Thyroid gland (tissue), 4 donors: ENCODE measurements around the gene DNM1L. TPM values are rescaled to one million over a fixed set of nuclear protein-coding genes. Genes with fewer than 3 reads are reported as not detected.

Experiments
- DNase-seq, 2 donors: peaks; one replicate each; pipeline ENCODE4 v3.0.0-alpha.2; 2019
- H3K27ac ChIP-seq, 3 donors: fragments of 200-600 bp; sonication (generic); 1 replicate in 2 of 3; 2 replicates in 1 of 3; pipeline ENCODE4 v1.5.1; 2016 to 2019; ENCODE audit warnings: mild to moderate bottlenecking in 1 of 3, moderate library complexity in 1 of 3
- H3K27me3 ChIP-seq: fragments of 200-600 bp; sonication (generic); one replicate; pipeline ENCODE4 v1.5.1; 2019
- H3K36me3 ChIP-seq, 2 donors: fragments of 200-600 bp; sonication (generic); one replicate each; pipeline ENCODE4 v1.5.1; 2016 to 2019
- H3K4me1 ChIP-seq, 2 donors: fragments of 200-600 bp; sonication (generic); one replicate each; pipeline ENCODE4 v1.5.1; 2017 to 2019
- H3K4me3 ChIP-seq, 3 donors: fragments of 200-600 bp; sonication (generic); replicated peaks in 1 of 3; 1 replicate in 2 of 3; 2 replicates in 1 of 3; pipeline ENCODE4 v1.5.1; 2016; ENCODE audit warnings: mild to moderate bottlenecking in 1 of 3
- H3K9me3 ChIP-seq: fragments of 200-600 bp; sonication (generic); one replicate; pipeline ENCODE4 v1.5.1; 2017
- CTCF ChIP-seq, 6 experiments: fragments of 200-600 bp in 3 of 6; fragments of 450-650 bp in 3 of 6; sonication (generic) in 3 of 6; IDR thresholded peaks; one replicate each; pipeline ENCODE4 v1.5.1; 2016 to 2019; ENCODE audit warnings: antibody characterized with exemption in 6 of 6, mild to moderate bottlenecking in 2 of 6, inconsistent platforms in 1 of 6, moderate library complexity in 1 of 6
- POLR2A ChIP-seq, 2 donors: fragments of 450-650 bp; IDR thresholded peaks; one replicate each; pipeline ENCODE4 v1.6.1; 2017; ENCODE audit warnings: antibody characterized with exemption in 2 of 2, mild to moderate bottlenecking in 2 of 2, moderate library complexity in 1 of 2
- WGBS, 2 donors: methylation state at CpG; one replicate each; pipeline ENCODE4 v1.1.5; 2017; 5-methylcytosine and 5-hydroxymethylcytosine counted together
- intact Hi-C: fragments of 100-400 bp; cut with DNase I; formaldehyde crosslinking; loops from one replicate; pipeline ENCODE4 v1.15.1; 2023
- total RNA-seq, 4 donors: library from RNA; depleted of rRNA; stranded (reverse); fragments of >200 nt; gene quantifications; one replicate each; pipeline ENCODE4 v1.2.3, GENCODE V29; 2016

DNM1L gene
- total RNA-seq, 4 donors from 2014 or later = 49.7 to 93.7 (median 56.8) TPM

DNA sequence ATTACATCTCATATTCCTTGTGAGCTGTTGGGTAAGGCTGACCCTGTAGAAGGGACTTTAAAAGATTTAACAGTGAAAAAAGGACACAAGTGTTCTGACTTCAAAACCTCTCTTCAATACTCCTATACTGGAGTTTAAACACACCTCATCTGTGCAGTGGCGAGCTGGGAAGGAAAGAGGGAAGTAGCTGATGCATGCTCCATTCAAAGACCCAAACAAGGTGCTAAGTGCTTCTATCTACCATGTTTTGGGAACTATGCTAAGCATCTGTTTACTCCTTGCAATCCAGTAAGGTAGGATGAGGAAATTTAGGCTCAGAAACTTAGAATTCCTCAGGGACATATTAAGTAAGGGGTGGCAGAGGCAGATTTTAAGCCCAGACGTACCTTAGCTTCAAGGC, 16.4 kb upstream of the DNM1L start:
- no peaks in the 10 kb centered on the region for H3K4me1 ChIP-seq
- DNase-seq = no peak
- H3K36me3 ChIP-seq = no peaks in the 10 kb centered on the region
- TF ChIP-seq CTCF (IDR thresholded peaks at IDR 0.05) = no peak
- TF ChIP-seq POLR2A (IDR thresholded peaks at IDR 0.05) = no peak
- H3K27ac ChIP-seq = no peak overlapping the region
- H3K27me3 ChIP-seq = no peaks in the 10 kb centered on the region
- intact Hi-C loops = loop anchor here (10.0 kb wide), 1 partner anchor 298 kb away; no protein-coding TSS in a partner anchor
- no peak overlapping the region for H3K4me3 ChIP-seq
- WGBS, 2 donors = 79 to 93% methylated on average over 2 of the region's 2 CpGs
- H3K9me3 ChIP-seq = no peaks in the 10 kb centered on the region

- Histone ChIP-seq H3K9me3 (no peaks in the 10 kb centered on the region), H3K27me3 (no peaks in the 10 kb centered on the region), H3K4me1 (no peaks in the 10 kb centered on the region), H3K27ac (no peak overlapping the region), H3K4me3 (no peak overlapping the region), H3K36me3 (no peaks in the 10 kb centered on the region)
- TF ChIP-seq POLR2A (IDR thresholded peaks at IDR 0.05) = no peak
- TF ChIP-seq CTCF (IDR thresholded peaks at IDR 0.05) = no peak
- DNase-seq = no peak
- intact Hi-C loops = loop anchor here (10.0 kb wide), 1 partner anchor 301 kb away; no protein-coding TSS in a partner anchor
- 64 to 87% methylated on average over 14 of the region's 14 CpGs for WGBS, 2 donors
Measured at GRCh38 chr12:32666018-32666417, 13.1 kb upstream of the DNM1L start.

DNA sequence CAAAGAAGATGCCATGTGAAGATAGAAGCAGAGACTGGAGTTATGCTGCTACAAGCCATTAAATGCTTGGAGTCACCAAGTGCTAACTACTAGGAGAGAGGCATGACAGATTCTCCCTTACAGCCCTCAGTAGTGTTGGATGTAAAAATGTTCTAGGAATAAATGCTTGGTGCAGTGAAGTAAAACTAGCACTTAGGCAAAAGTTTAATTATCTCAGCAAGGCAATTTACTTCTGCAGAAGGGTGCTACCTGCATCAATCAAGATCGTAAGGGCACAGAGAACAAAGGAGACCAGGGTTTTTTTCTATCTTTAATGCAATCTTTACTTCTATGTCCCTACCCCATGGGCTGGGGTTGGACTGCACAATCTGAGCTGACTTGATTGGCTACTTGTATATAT, 9.5 kb upstream of the DNM1L start:
- H3K27ac ChIP-seq = no peak overlapping the region
- no peak overlapping the region for H3K4me3 ChIP-seq
- intact Hi-C loops = loop anchor here (10.0 kb wide), 1 partner anchor 305 kb away; no protein-coding TSS in a partner anchor
- H3K27me3 ChIP-seq = no peaks in the 10 kb centered on the region
- WGBS, 2 donors = 100% methylated on average over 1 of the region's 1 CpG
- no peak for TF ChIP-seq CTCF (IDR thresholded peaks at IDR 0.05)
- TF ChIP-seq POLR2A (IDR thresholded peaks at IDR 0.05) = no peak
- H3K4me1 ChIP-seq = no peaks in the 10 kb centered on the region
- H3K36me3 ChIP-seq = no peaks in the 10 kb centered on the region
- H3K9me3 ChIP-seq = no peaks in the 10 kb centered on the region
- DNase-seq = no peak

- 50 to 52% methylated on average over 11 of the region's 11 CpGs for WGBS, 2 donors
Measured at GRCh38 chr12:32671930-32672780, 6.9 kb upstream of the DNM1L start.

More at GRCh38 chr12:32671930-32672780, 6.9 kb upstream of the DNM1L start:
- intact Hi-C loops = no loop called here
- H3K27ac ChIP-seq = no peak overlapping the region
- H3K9me3 ChIP-seq = no peaks in the 10 kb centered on the region
- H3K27me3 ChIP-seq = no peaks in the 10 kb centered on the region
- no peaks in the 10 kb centered on the region for H3K4me1 ChIP-seq
- H3K4me3 ChIP-seq = no peak overlapping the region
- DNase-seq = peak; percentile 24
- TF ChIP-seq CTCF (IDR thresholded peaks at IDR 0.05) (peak in 5 of 6 experiments; percentile 16 to 52 (median 45)), POLR2A (IDR thresholded peaks at IDR 0.05) (no peak)
- no peaks in the 10 kb centered on the region for H3K36me3 ChIP-seq
